ENCODE results near the gene MINDY2.

GRCh38 chr15:58760385-58761009, 10.6 kb upstream of the MINDY2 start:
- no peak for TF ChIP-seq EZH2 (IDR thresholded peaks at IDR 0.05)
- no peak for TF ChIP-seq POLR2AphosphoS5 (IDR thresholded peaks at IDR 0.05; ENCODE audit: borderline replicate concordance, low read depth, low read length)
- no peak for TF ChIP-seq FOXP2 (optimal IDR thresholded peaks at IDR 0.05; ENCODE audit: control extremely low read depth, extremely low read length, insufficient read depth)
